Measurements from ENCODE around the gene DAW1.

DNA sequence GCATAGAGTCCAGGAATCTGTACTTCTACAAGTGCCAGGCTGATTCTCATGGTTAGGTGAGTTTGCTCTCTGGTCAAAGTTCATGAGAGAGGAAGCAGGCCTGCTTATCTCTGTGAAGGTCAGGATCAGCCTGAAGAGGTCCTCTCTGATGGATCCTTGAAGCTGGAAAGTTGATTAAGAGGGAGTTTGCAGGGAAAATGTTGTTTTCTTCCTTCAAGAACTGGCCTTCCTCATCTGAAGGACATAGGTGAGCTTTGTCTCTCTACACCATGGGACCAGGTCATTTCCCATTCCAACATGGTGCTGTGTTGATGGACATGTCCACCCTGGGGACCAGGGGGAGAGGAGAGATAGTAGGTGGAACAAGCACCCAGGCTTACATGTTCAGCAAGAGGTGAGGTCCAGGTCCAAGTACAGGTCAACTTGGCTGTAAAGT lies 42.9 kb upstream of the DAW1 start:
- TF ChIP-seq, protein P1, sequence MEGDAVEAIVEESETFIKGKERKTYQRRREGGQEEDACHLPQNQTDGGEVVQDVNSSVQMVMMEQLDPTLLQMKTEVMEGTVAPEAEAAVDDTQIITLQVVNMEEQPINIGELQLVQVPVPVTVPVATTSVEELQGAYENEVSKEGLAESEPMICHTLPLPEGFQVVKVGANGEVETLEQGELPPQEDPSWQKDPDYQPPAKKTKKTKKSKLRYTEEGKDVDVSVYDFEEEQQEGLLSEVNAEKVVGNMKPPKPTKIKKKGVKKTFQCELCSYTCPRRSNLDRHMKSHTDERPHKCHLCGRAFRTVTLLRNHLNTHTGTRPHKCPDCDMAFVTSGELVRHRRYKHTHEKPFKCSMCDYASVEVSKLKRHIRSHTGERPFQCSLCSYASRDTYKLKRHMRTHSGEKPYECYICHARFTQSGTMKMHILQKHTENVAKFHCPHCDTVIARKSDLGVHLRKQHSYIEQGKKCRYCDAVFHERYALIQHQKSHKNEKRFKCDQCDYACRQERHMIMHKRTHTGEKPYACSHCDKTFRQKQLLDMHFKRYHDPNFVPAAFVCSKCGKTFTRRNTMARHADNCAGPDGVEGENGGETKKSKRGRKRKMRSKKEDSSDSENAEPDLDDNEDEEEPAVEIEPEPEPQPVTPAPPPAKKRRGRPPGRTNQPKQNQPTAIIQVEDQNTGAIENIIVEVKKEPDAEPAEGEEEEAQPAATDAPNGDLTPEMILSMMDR (IDR thresholded peaks at IDR 0.05; ENCODE audit: low read length), result no peak
- no peak for TF ChIP-seq EZH2 (IDR thresholded peaks at IDR 0.05; ENCODE audit: borderline replicate concordance, low read length)

Measured in OCI-LY1 (cell line).